NCI-H1436 (cell line): ENCODE results near the gene MN1.
A peak's percentile ranks its signal among the peaks of the same experiment; 100 is the strongest.

Experiments
- DNase-seq: peaks from one replicate; lab custom pipeline; 2025; lab: John Stamatoyannopoulos, UW

Gene MN1

GRCh38 chr22:27825174-27825573, 23.6 kb upstream of the MN1 start:
- DNase-seq, result no peak

GRCh38 chr22:27823221-27823620, 21.7 kb upstream of the MN1 start:
- DNase-seq, result no peak

- no peak for DNase-seq
Measured at GRCh38 chr22:27820896-27821866, 19.6 kb upstream of the MN1 start.

GRCh38 chr22:27816552-27816951, 15.0 kb upstream of the MN1 start:
- DNase-seq, result no peak

GRCh38 chr22:27815826-27816530, 14.4 kb upstream of the MN1 start:
- DNase-seq, result no peak

GRCh38 chr22:27814993-27815392, 13.4 kb upstream of the MN1 start:
- no peak for DNase-seq

- DNase-seq, result no peak
Measured at GRCh38 chr22:27811778-27812177, 10.2 kb upstream of the MN1 start.

- DNase-seq, result no peak
Measured at GRCh38 chr22:27810609-27811151, 9.1 kb upstream of the MN1 start.

GRCh38 chr22:27809700-27810608, 8.4 kb upstream of the MN1 start:
- no peak for DNase-seq

- peak; percentile 13 for DNase-seq
Measured at GRCh38 chr22:27809226-27809603, 7.7 kb upstream of the MN1 start.

- DNase-seq, result no peak
Measured at GRCh38 chr22:27808451-27809225, 7.1 kb upstream of the MN1 start.

- no peak for DNase-seq
Measured at GRCh38 chr22:27805841-27806240, 4.3 kb upstream of the MN1 start.

- DNase-seq, result peak; percentile 49
Measured at GRCh38 chr22:27804470-27805297, 3.1 kb upstream of the MN1 start.

- no peak for DNase-seq
Measured at GRCh38 chr22:27803841-27804415, 2.4 kb upstream of the MN1 start.

GRCh38 chr22:27802346-27803073, 954 bp upstream of the MN1 start:
- no peak for DNase-seq

- DNase-seq, result no peak
Measured at GRCh38 chr22:27801202-27801615, 347 bp downstream of the MN1 start.

GRCh38 chr22:27800250-27801201, 1.0 kb downstream of the MN1 start:
- no peak for DNase-seq

GRCh38 chr22:27799827-27800249, 1.7 kb downstream of the MN1 start:
- no peak for DNase-seq
